Measurements from ENCODE around the gene SUPV3L1.

DNA sequence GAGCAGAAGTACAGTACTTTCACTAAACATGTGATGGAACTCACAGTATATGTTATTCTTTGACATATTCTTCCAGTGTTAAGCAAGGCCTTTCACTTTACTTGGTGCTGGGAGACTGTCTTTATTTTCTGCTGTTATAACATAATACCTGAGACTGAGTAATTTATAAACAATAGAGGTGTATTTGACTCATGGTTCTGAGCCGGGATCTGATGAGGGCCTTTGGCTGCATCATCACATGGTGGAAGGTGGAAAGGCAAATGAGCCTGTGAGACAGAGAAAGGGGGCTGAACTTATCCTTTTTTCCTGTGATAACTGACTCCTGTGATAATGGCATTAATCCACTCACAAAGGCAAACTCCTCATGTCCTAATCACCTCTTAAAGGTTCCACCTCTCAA is 1.4 kb downstream of the SUPV3L1 start:
- TF ChIP-seq EZH2phosphoT487 (IDR thresholded peaks at IDR 0.05; ENCODE audit: borderline replicate concordance, low read length) (no peak), EZH2 (IDR thresholded peaks at IDR 0.05; ENCODE audit: low read length, unreplicated experiment) (no peak)
- TF ChIP-seq, protein P1, sequence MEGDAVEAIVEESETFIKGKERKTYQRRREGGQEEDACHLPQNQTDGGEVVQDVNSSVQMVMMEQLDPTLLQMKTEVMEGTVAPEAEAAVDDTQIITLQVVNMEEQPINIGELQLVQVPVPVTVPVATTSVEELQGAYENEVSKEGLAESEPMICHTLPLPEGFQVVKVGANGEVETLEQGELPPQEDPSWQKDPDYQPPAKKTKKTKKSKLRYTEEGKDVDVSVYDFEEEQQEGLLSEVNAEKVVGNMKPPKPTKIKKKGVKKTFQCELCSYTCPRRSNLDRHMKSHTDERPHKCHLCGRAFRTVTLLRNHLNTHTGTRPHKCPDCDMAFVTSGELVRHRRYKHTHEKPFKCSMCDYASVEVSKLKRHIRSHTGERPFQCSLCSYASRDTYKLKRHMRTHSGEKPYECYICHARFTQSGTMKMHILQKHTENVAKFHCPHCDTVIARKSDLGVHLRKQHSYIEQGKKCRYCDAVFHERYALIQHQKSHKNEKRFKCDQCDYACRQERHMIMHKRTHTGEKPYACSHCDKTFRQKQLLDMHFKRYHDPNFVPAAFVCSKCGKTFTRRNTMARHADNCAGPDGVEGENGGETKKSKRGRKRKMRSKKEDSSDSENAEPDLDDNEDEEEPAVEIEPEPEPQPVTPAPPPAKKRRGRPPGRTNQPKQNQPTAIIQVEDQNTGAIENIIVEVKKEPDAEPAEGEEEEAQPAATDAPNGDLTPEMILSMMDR (conservative IDR thresholded peaks at IDR 0.05; ENCODE audit: low read depth, low read length) = no peak

Measured in PC-3 (cell line).